Chondrocyte (in vitro differentiated cells): ENCODE results near the gene CCDC179. TPM values are rescaled to one million over a fixed set of nuclear protein-coding genes. Genes with fewer than 3 reads are reported as not detected.

Experiments
- DNase-seq: peaks from one replicate; pipeline ENCODE4 v3.0.0; 2021; ENCODE audit warnings: mixed read lengths, low spot score
- H3K27ac Mint-ChIP-seq: one replicate; pipeline ENCODE4 v1.8.0; 2021; ENCODE audit warnings: mild to moderate bottlenecking, moderate library complexity, mixed read lengths; ENCODE audit not compliant: unreplicated experiment
- H3K27me3 Mint-ChIP-seq: 2 replicates; pipeline ENCODE4 v1.8.0; 2021; ENCODE audit warnings: low read depth, mixed read lengths
- H3K36me3 Mint-ChIP-seq: 2 replicates; pipeline ENCODE4 v1.8.0; 2021; ENCODE audit warnings: low read depth, mixed read lengths
- H3K4me1 Mint-ChIP-seq: 2 replicates; pipeline ENCODE4 v1.8.0; 2021; ENCODE audit warnings: low read depth, mild to moderate bottlenecking, mixed read lengths
- H3K4me3 Mint-ChIP-seq: one replicate; pipeline ENCODE4 v1.8.0; 2021; ENCODE audit warnings: mild to moderate bottlenecking, moderate library complexity, mixed read lengths; ENCODE audit not compliant: unreplicated experiment
- H3K9me3 Mint-ChIP-seq: 2 replicates; pipeline ENCODE4 v1.8.0; 2021; ENCODE audit warnings: low read depth, mixed read lengths
- CTCF ChIP-seq: fragments of 200-600 bp; sonication (generic); IDR thresholded peaks from 2 replicates; pipeline ENCODE4 v1.5.0; 2021; ENCODE audit warnings: antibody characterized with exemption, mild to moderate bottlenecking, moderate library complexity
- total RNA-seq: library from RNA; stranded (reverse); gene quantifications from 3 replicates; pipeline ENCODE4 v1.2.1, GENCODE V29; 2021

CCDC179 gene
- total RNA-seq, 1 donor from 2014 or later: not detected

- H3K9me3 Mint-ChIP-seq: no peaks in the 10 kb centered on the region
- TF ChIP-seq CTCF: no peak
- H3K27ac Mint-ChIP-seq: no peak overlapping the region
- peaks cover 5% of the 10 kb centered on the region for H3K4me1 Mint-ChIP-seq
- no peaks in the 10 kb centered on the region for H3K27me3 Mint-ChIP-seq
- no peak overlapping the region for H3K4me3 Mint-ChIP-seq
- DNase-seq: no peak
- H3K36me3 Mint-ChIP-seq: no peaks in the 10 kb centered on the region
These were observed 57.4 kb downstream of the CCDC179 start for GRCh38 chr11:22802861-22803260.

- Mint-ChIP-seq H3K27me3 (no peaks in the 10 kb centered on the region), H3K36me3 (no peaks in the 10 kb centered on the region), H3K27ac (no peak overlapping the region), H3K4me3 (no peak overlapping the region), H3K4me1 (peaks cover 11% of the 10 kb centered on the region), H3K9me3 (no peaks in the 10 kb centered on the region)
- DNase-seq: no peak
- no peak for TF ChIP-seq CTCF
These were observed 59.8 kb downstream of the CCDC179 start for GRCh38 chr11:22800482-22800881.

- no peak for DNase-seq
- Mint-ChIP-seq H3K9me3 (no peaks in the 10 kb centered on the region), H3K27me3 (no peaks in the 10 kb centered on the region), H3K27ac (no peak overlapping the region), H3K4me3 (no peak overlapping the region), H3K36me3 (no peaks in the 10 kb centered on the region), H3K4me1 (peaks cover 11% of the 10 kb centered on the region)
- TF ChIP-seq CTCF: no peak
These were observed 61.4 kb downstream of the CCDC179 start for GRCh38 chr11:22798901-22799300.

DNA sequence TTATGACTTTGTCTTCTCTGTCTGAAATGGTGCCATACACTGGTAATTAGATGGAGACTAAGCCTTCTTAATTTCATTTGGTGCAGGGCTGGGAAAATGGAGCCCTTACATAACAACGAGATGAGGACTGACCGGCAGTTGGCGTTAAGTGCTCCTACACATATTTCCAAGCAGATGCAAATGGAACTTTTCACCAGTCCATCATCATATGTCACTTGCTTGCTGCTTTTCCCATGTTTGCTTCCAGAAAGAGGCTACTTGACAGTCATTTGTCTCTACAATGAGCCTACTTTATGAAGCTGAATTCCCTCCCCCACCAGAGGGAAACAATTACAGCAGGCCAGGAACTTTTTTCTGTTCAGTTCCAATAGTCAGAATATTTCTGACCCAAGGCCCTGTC lies 63.2 kb downstream of the CCDC179 start:
- H3K9me3 Mint-ChIP-seq: no peaks in the 10 kb centered on the region
- no peak for TF ChIP-seq CTCF
- H3K27ac Mint-ChIP-seq: no peak overlapping the region
- no peak for DNase-seq
- no peak overlapping the region for H3K4me3 Mint-ChIP-seq
- H3K27me3 Mint-ChIP-seq: no peaks in the 10 kb centered on the region
- peaks cover 14% of the 10 kb centered on the region for H3K4me1 Mint-ChIP-seq
- H3K36me3 Mint-ChIP-seq: no peaks in the 10 kb centered on the region

Other genes starting within 250 kb of the CCDC179 start
- 7.0 to 7.4 TPM (median 7.2 TPM) in 3 replicates for gene FANCF, start 234.7 kb downstream of the CCDC179 start, total RNA-seq
- 1.2 to 1.7 TPM (median 1.6 TPM) in 3 replicates for gene GAS2, start 193.9 kb downstream of the CCDC179 start, total RNA-seq
- 9.4 to 16.2 TPM (median 10.3 TPM) in 3 replicates for gene SVIP, start 30.7 kb downstream of the CCDC179 start, total RNA-seq